H9 (cell line): Measurements from ENCODE around the gene LRRC8E. TPM values are rescaled to one million over a fixed set of nuclear protein-coding genes. Genes with fewer than 3 reads are reported as not detected.

ENCODE experiments used
- DNase-seq: peaks from one replicate; pipeline ENCODE4 v3.0.0-alpha.2; 2017
- H2AFZ ChIP-seq: one replicate; pipeline ENCODE4 v1.6.1; 2013; ENCODE audit warnings: mild to moderate bottlenecking, low read length, control low read depth, moderate library complexity
- H2AK5ac ChIP-seq: 2 replicates; pipeline ENCODE4 v1.6.1; 2013; ENCODE audit warnings: low read length, control low read depth, mixed read lengths; ENCODE audit not compliant: insufficient read length
- H2BK120ac ChIP-seq: one replicate; pipeline ENCODE4 v1.6.1; 2013; ENCODE audit warnings: low read depth, mild to moderate bottlenecking, low read length, control low read depth, inconsistent platforms; ENCODE audit not compliant: poor library complexity, severe bottlenecking
- H2BK12ac ChIP-seq: 2 replicates; pipeline ENCODE4 v1.6.1; 2013; ENCODE audit warnings: low read length, control low read depth, mixed read lengths, low read depth; ENCODE audit not compliant: insufficient read length
- H2BK15ac ChIP-seq: 2 replicates; pipeline ENCODE4 v1.6.1; 2013; ENCODE audit warnings: low read depth, low read length, control low read depth
- H2BK20ac ChIP-seq: one replicate; pipeline ENCODE4 v1.6.1; 2013; ENCODE audit warnings: low read depth, mild to moderate bottlenecking, low read length, control low read depth, inconsistent platforms; ENCODE audit not compliant: poor library complexity, severe bottlenecking
- H2BK5ac ChIP-seq: 2 replicates; pipeline ENCODE4 v1.6.1; 2013; ENCODE audit warnings: low read length, control low read depth, mixed read lengths; ENCODE audit not compliant: insufficient read length
- H3K14ac ChIP-seq: 2 replicates; pipeline ENCODE4 v1.6.1; 2013; ENCODE audit warnings: low read length, control low read depth; ENCODE audit not compliant: insufficient read depth
- H3K18ac ChIP-seq: 2 replicates; pipeline ENCODE4 v1.6.1; 2013; ENCODE audit warnings: low read depth, mild to moderate bottlenecking, mixed read lengths, low read length, control low read depth; ENCODE audit not compliant: insufficient read length
- H3K23ac ChIP-seq: 2 replicates; pipeline ENCODE4 v1.6.1; 2013; ENCODE audit warnings: low read length, control low read depth, mixed read lengths, low read depth; ENCODE audit not compliant: insufficient read length
- H3K23me2 ChIP-seq: 2 replicates; pipeline ENCODE4 v1.6.1; 2013; ENCODE audit warnings: low read depth, mild to moderate bottlenecking, mixed read lengths, low read length, control low read depth; ENCODE audit not compliant: insufficient read length, poor library complexity, severe bottlenecking
- H3K27ac ChIP-seq: 2 replicates; pipeline ENCODE4 v1.5.1; 2013; ENCODE audit warnings: low read length, control low read depth, mixed read lengths, low read depth; ENCODE audit not compliant: insufficient read length
- H3K27me3 ChIP-seq: 2 replicates; pipeline ENCODE4 v1.6.1; 2013; ENCODE audit warnings: low read length, control low read depth, inconsistent platforms; ENCODE audit not compliant: insufficient read depth
- H3K4ac ChIP-seq: 2 replicates; pipeline ENCODE4 v1.6.1; 2013; ENCODE audit warnings: low read depth, mild to moderate bottlenecking, control low read depth, inconsistent platforms, low read length, moderate library complexity
- H3K4me1 ChIP-seq: 2 replicates; pipeline ENCODE4 v1.6.1; 2013; ENCODE audit warnings: low read length, control low read depth, inconsistent platforms; ENCODE audit not compliant: insufficient read depth
- H3K4me2 ChIP-seq: 2 replicates; pipeline ENCODE4 v1.6.1; 2013; ENCODE audit warnings: low read length, control low read depth, mixed read lengths; ENCODE audit not compliant: insufficient read length, insufficient read depth
- H3K56ac ChIP-seq: 2 replicates; pipeline ENCODE4 v1.6.1; 2013; ENCODE audit warnings: low read depth, mild to moderate bottlenecking, mixed read lengths, low read length, control low read depth; ENCODE audit not compliant: insufficient read length
- H3K79me1 ChIP-seq: 2 replicates; pipeline ENCODE4 v1.6.1; 2013; ENCODE audit warnings: low read depth, mild to moderate bottlenecking, moderate library complexity, low read length, control low read depth, inconsistent platforms; ENCODE audit not compliant: insufficient read depth, poor library complexity, severe bottlenecking
- H3K79me2 ChIP-seq: 2 replicates; pipeline ENCODE4 v1.6.1; 2013; ENCODE audit warnings: low read length, control low read depth, inconsistent platforms; ENCODE audit not compliant: insufficient read depth
- H3K9ac ChIP-seq: 2 replicates; pipeline ENCODE4 v1.6.1; 2013; ENCODE audit warnings: low read length, control low read depth, mixed read lengths; ENCODE audit not compliant: insufficient read length; ENCODE audit errors: extremely low read depth
- H3K9me3 ChIP-seq: one replicate; pipeline ENCODE4 v1.6.1; 2013; ENCODE audit warnings: low read depth, low read length, inconsistent platforms; ENCODE audit not compliant: control insufficient read depth
- H3T11ph ChIP-seq: one replicate; pipeline ENCODE4 v1.6.1; 2013; ENCODE audit warnings: mild to moderate bottlenecking, low read length, control low read depth, inconsistent platforms
- H4K20me1 ChIP-seq: one replicate; pipeline ENCODE4 v1.6.1; 2013; ENCODE audit not compliant: control insufficient read depth, insufficient read length, insufficient read depth
- H4K5ac ChIP-seq: 2 replicates; pipeline ENCODE4 v1.6.1; 2013; ENCODE audit warnings: low read depth, mild to moderate bottlenecking, mixed read lengths, low read length, control low read depth; ENCODE audit not compliant: insufficient read length
- H4K8ac ChIP-seq: replicated peaks from 2 replicates; pipeline ENCODE4 v1.6.1; 2013; ENCODE audit warnings: low read length, control low read depth, mixed read lengths, low read depth; ENCODE audit not compliant: insufficient read length
- H4K91ac ChIP-seq: 2 replicates; pipeline ENCODE4 v1.6.1; 2013; ENCODE audit warnings: low read depth, mild to moderate bottlenecking, moderate library complexity, mixed read lengths, low read length, control low read depth; ENCODE audit not compliant: insufficient read length
- H3K27ac Mint-ChIP-seq, 3 experiments: 2 replicates in 2 of 3; 3 replicates in 1 of 3; pipeline ENCODE4 v1.8.0; 2020 to 2021; ENCODE audit warnings: mixed read lengths in 3 of 3, mild to moderate bottlenecking in 1 of 3, moderate library complexity in 1 of 3
- H3K27me3 Mint-ChIP-seq: 2 replicates; pipeline ENCODE4 v1.8.0; 2021; ENCODE audit warnings: low read depth, mild to moderate bottlenecking, moderate library complexity, mixed read lengths
- H3K36me3 Mint-ChIP-seq, 3 experiments: 2 replicates in 2 of 3; 3 replicates in 1 of 3; pipeline ENCODE4 v1.8.0; 2020 to 2021; ENCODE audit warnings: low read depth in 3 of 3, mixed read lengths in 3 of 3; ENCODE audit not compliant: insufficient read depth in 1 of 3
- H3K4me1 Mint-ChIP-seq, 2 experiments: 2 replicates each; pipeline ENCODE4 v1.8.0; 2020; ENCODE audit warnings: mixed read lengths in 2 of 2
- H3K4me3 Mint-ChIP-seq, 2 experiments: 2 replicates in 1 of 2; 3 replicates in 1 of 2; pipeline ENCODE4 v1.8.0; 2020 to 2021; ENCODE audit warnings: mild to moderate bottlenecking in 2 of 2, mixed read lengths in 2 of 2, moderate library complexity in 1 of 2
- H3K9me3 Mint-ChIP-seq, 2 experiments: 2 replicates in 1 of 2; 3 replicates in 1 of 2; pipeline ENCODE4 v1.8.0; 2020; ENCODE audit warnings: mild to moderate bottlenecking in 2 of 2, mixed read lengths in 2 of 2, moderate library complexity in 1 of 2
- CTCF ChIP-seq: fragments of 200-600 bp; sonication (generic); conservative IDR thresholded peaks from 3 replicates; pipeline ENCODE4 v1.8.0; 2021; ENCODE audit warnings: antibody characterized with exemption, mild to moderate bottlenecking
- WGBS: extraction: QIAGEN DNeasy Blood & Tissue Kit; methylation state at CpG from one replicate; pipeline ENCODE4 v1.1.7; 2013; ENCODE audit warnings: missing lambda C conversion rate, low lambda C conversion rate, mixed read lengths; ENCODE audit not compliant: insufficient read length; ENCODE audit errors: extremely low coverage; 5-methylcytosine and 5-hydroxymethylcytosine counted together
- total RNA-seq: library from RNA; stranded (reverse); gene quantifications from 2 replicates; pipeline ENCODE4 v1.2.1, GENCODE V29; 2021

The LRRC8E gene
- total RNA-seq, 1 experiment from 2014 or later = 4.8 TPM

GRCh38 chr19:7852851-7853769, 35.2 kb upstream of the LRRC8E start:
- Mint-ChIP-seq H3K9me3 (no peaks in the 10 kb centered on the region), H3K4me1 (peaks cover 6 to 28% of the 10 kb centered on the region in 2 experiments), H3K4me3 (peak overlapping the region; percentile 41 to 51; a peak in 3 of 5 replicates), H3K36me3 (no peaks in the 10 kb centered on the region), H3K27ac (peak overlapping the region in 1 of 3 experiments; percentile 49; a peak in 1 of 7 replicates), H3K27me3 (peaks cover 40% of the 10 kb centered on the region)
- Histone ChIP-seq H3K9me3 (no peaks in the 10 kb centered on the region), H3K23me2 (peaks cover 3% of the 10 kb centered on the region), H3K79me1 (no peaks in the 10 kb centered on the region), H3K9ac (no peak overlapping the region), H4K8ac (no peak overlapping the region), H2AK5ac (no peak overlapping the region), H2BK5ac (no peak overlapping the region), H3K27me3 (no peaks in the 10 kb centered on the region), H2BK15ac (no peak overlapping the region), H3K27ac (no peak overlapping the region), H3T11ph (no peak overlapping the region), H3K14ac (no peak overlapping the region), H2BK12ac (no peak overlapping the region), H4K91ac (no peak overlapping the region), H3K4me2 (peak overlapping the region; percentile 14), H2AFZ (no peak overlapping the region), H3K4ac (no peak overlapping the region), H3K18ac (no peak overlapping the region), H2BK120ac (no peak overlapping the region), H2BK20ac (no peak overlapping the region), H4K5ac (no peak overlapping the region), H3K56ac (no peak overlapping the region), H3K4me1 (no peaks in the 10 kb centered on the region), H4K20me1 (no peaks in the 10 kb centered on the region), H3K79me2 (no peaks in the 10 kb centered on the region), H3K23ac (no peak overlapping the region)
- WGBS = no CpG with 5 or more reads among the region's 45 CpGs
- peak; percentile 98 for TF ChIP-seq CTCF
- DNase-seq = peak; percentile 96
